ENCODE data around the gene B9D2.
A peak's percentile ranks its signal among the peaks of the same experiment; 100 is the strongest.

Gene B9D2

GRCh38 chr19:41328157-41328841 is 35.6 kb downstream of the B9D2 start:
- no peak overlapping the region for H3K4me3 ChIP-seq (replicated peaks; ENCODE audit: low read depth, low read length)
- no peak for TF ChIP-seq CTCF (IDR thresholded peaks at IDR 0.05; ENCODE audit: low read length, missing control alignments)
- no peak for DNase-seq (ENCODE audit: low read depth)

- no peak overlapping the region for H3K4me3 ChIP-seq (replicated peaks; ENCODE audit: low read depth, low read length)
- no peak for TF ChIP-seq CTCF (IDR thresholded peaks at IDR 0.05; ENCODE audit: low read length, missing control alignments)
- peak; percentile 39 for DNase-seq (ENCODE audit: low read depth)
These were observed 36.3 kb downstream of the B9D2 start for GRCh38 chr19:41327576-41328156.

GRCh38 chr19:41327076-41327575 is 36.8 kb downstream of the B9D2 start:
- H3K4me3 ChIP-seq (replicated peaks; ENCODE audit: low read depth, low read length), result no peak overlapping the region
- TF ChIP-seq CTCF (IDR thresholded peaks at IDR 0.05; ENCODE audit: low read length, missing control alignments), result no peak
- DNase-seq (ENCODE audit: low read depth), result no peak

- H3K4me3 ChIP-seq (replicated peaks; ENCODE audit: low read depth, low read length), result peak overlapping the region; percentile 6
- TF ChIP-seq CTCF (IDR thresholded peaks at IDR 0.05; ENCODE audit: low read length, missing control alignments), result no peak
- peak; percentile 62 for DNase-seq (ENCODE audit: low read depth)
These were observed 37.8 kb downstream of the B9D2 start for GRCh38 chr19:41325947-41326706.

GRCh38 chr19:41325640-41325946 is 38.4 kb downstream of the B9D2 start:
- no peak for DNase-seq (ENCODE audit: low read depth)
- TF ChIP-seq CTCF (IDR thresholded peaks at IDR 0.05; ENCODE audit: low read length, missing control alignments), result no peak
- H3K4me3 ChIP-seq (replicated peaks; ENCODE audit: low read depth, low read length), result peak overlapping the region; percentile 6

GRCh38 chr19:41324921-41325639 is 38.9 kb downstream of the B9D2 start:
- no peak for TF ChIP-seq CTCF (IDR thresholded peaks at IDR 0.05; ENCODE audit: low read length, missing control alignments)
- no peak overlapping the region for H3K4me3 ChIP-seq (replicated peaks; ENCODE audit: low read depth, low read length)
- DNase-seq (ENCODE audit: low read depth), result peak; percentile 88

All from fibroblast of pulmonary artery (primary cell).